Upper lobe of right lung (tissue), 1 donor: ENCODE measurements around the gene HSPA8. TPM values are rescaled to one million over a fixed set of nuclear protein-coding genes. Genes with fewer than 3 reads are reported as not detected.
A peak's percentile ranks its signal among the peaks of the same experiment; 100 is the strongest.

Experiments used
- ATAC-seq: fragments of 200-7000 bp; cut with Tn5 transposase; one replicate; pipeline ENCODE4 v1.9.1; 2020; ENCODE audit warnings: mild to moderate bottlenecking, moderate library complexity
- DNase-seq: peaks from one replicate; pipeline ENCODE4 v3.0.0-alpha.2; 2020
- H3K27ac ChIP-seq: fragments of 200-600 bp; one replicate; pipeline ENCODE4 v1.8.0; 2022
- H3K27me3 ChIP-seq: fragments of 200-600 bp; one replicate; pipeline ENCODE4 v1.8.0; 2022; ENCODE audit warnings: mild to moderate bottlenecking
- H3K36me3 ChIP-seq: fragments of 200-600 bp; one replicate; pipeline ENCODE4 v1.8.0; 2022
- H3K4me1 ChIP-seq: fragments of 200-600 bp; one replicate; pipeline ENCODE4 v1.8.0; 2022
- H3K4me3 ChIP-seq: fragments of 200-600 bp; one replicate; pipeline ENCODE4 v1.8.0; 2022; ENCODE audit warnings: mild to moderate bottlenecking
- H3K9me3 ChIP-seq: fragments of 200-600 bp; one replicate; pipeline ENCODE4 v1.8.0; 2022
- intact Hi-C: fragments of 100-400 bp; cut with DNase I; formaldehyde crosslinking; loops from one replicate; pipeline ENCODE4 v1.11.0; 2022
- total RNA-seq: library from RNA; stranded (reverse); fragmentation: NEBNext Ultra II Directional; extraction: Animal tissue kit (Norgen Biotek cat#: 25700); gene quantifications from one replicate; pipeline ENCODE4 v1.2.1, GENCODE V29; 2021
- TF ChIP-seq, protein P1 (sequence below): fragments of 200-600 bp; IDR thresholded peaks from one replicate; pipeline ENCODE4 v1.8.0; 2022; ENCODE audit warnings: antibody characterized with exemption
- donor health status: DM: no; HTN: yes; CAD: no; lungs with severe emphysema.

Gene HSPA8
- total RNA-seq, 1 donor from 2014 or later, result 840 TPM

DNA sequence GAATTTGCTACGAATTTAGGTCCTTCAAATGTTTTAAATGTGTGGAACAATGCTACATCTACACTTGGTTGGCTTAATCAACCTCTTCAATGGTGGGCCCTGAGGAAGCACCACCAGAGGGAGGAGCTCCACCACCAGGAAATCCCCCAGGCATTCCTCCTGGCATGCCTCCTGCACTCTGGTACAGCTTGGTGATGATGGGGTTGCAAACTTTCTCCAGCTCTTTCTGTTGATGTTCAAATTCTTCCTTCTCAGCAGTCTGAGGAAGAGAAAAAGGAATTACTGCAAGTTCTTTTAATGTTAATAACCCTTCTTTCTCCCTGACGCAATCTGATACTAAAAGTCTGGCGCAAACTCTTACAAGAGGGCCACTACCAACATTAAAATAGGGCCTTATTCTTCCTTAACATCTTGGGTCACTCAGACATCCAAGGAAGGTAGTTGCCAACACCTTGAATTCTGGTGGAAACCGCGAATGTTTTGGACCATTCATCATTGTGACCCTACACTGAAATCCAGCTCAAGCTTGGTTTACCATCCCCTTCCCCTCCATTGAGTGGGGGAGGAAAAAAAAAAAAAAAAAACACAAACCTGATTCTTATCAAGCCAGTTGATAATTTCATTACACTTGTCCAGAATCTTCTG, 4.2 kb downstream of the HSPA8 start:
- no peaks in the 10 kb centered on the region for H3K27me3 ChIP-seq
- H3K4me3 ChIP-seq, result peak overlapping the region; percentile 94
- intact Hi-C loops, result no loop called here
- peaks cover 82% of the 10 kb centered on the region for H3K36me3 ChIP-seq
- DNase-seq (no peak), ATAC-seq (no peak)
- no peak overlapping the region for H3K27ac ChIP-seq
- H3K4me1 ChIP-seq, result peaks cover 33% of the 10 kb centered on the region
- H3K9me3 ChIP-seq, result no peaks in the 10 kb centered on the region
- TF ChIP-seq, protein P1, sequence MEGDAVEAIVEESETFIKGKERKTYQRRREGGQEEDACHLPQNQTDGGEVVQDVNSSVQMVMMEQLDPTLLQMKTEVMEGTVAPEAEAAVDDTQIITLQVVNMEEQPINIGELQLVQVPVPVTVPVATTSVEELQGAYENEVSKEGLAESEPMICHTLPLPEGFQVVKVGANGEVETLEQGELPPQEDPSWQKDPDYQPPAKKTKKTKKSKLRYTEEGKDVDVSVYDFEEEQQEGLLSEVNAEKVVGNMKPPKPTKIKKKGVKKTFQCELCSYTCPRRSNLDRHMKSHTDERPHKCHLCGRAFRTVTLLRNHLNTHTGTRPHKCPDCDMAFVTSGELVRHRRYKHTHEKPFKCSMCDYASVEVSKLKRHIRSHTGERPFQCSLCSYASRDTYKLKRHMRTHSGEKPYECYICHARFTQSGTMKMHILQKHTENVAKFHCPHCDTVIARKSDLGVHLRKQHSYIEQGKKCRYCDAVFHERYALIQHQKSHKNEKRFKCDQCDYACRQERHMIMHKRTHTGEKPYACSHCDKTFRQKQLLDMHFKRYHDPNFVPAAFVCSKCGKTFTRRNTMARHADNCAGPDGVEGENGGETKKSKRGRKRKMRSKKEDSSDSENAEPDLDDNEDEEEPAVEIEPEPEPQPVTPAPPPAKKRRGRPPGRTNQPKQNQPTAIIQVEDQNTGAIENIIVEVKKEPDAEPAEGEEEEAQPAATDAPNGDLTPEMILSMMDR, result no peak

DNA sequence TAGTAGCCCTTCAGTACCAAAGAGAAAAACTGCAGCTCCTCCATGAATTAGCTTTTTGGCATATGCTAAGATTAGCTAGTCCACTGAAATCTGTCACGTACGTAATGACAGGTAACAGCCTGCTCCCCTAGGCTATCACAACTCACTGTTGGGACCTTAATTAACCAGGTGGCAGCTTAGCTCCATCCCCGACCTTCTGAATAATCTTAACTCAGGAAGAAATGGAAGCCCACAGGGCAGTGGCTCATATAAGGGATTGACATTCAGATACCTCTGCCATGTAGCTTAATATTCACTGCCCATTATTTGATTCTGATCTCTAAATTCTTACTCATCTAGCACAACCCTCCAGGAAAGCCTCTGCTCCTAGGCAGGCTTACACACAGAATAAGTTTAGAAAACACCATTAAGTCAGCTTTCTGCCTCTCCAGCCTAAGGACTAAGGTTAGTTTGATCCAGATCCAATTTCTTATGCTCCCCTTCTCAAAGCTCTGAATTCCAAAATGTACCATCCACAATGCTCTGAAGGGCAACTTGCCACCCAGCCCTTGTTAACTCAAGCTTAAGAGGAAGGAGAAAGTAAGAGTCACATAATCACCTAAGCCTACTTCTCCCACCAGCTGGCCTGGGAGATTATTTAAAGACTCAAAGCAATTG, 5.0 kb downstream of the HSPA8 start:
- ATAC-seq (no peak), DNase-seq (no peak)
- Histone ChIP-seq H3K4me1 (peaks cover 33% of the 10 kb centered on the region), H3K9me3 (no peaks in the 10 kb centered on the region), H3K4me3 (no peak overlapping the region), H3K36me3 (peaks cover 83% of the 10 kb centered on the region), H3K27ac (no peak overlapping the region), H3K27me3 (no peaks in the 10 kb centered on the region)
- intact Hi-C loops, result no loop called here
- TF ChIP-seq, protein P1, result no peak

DNA sequence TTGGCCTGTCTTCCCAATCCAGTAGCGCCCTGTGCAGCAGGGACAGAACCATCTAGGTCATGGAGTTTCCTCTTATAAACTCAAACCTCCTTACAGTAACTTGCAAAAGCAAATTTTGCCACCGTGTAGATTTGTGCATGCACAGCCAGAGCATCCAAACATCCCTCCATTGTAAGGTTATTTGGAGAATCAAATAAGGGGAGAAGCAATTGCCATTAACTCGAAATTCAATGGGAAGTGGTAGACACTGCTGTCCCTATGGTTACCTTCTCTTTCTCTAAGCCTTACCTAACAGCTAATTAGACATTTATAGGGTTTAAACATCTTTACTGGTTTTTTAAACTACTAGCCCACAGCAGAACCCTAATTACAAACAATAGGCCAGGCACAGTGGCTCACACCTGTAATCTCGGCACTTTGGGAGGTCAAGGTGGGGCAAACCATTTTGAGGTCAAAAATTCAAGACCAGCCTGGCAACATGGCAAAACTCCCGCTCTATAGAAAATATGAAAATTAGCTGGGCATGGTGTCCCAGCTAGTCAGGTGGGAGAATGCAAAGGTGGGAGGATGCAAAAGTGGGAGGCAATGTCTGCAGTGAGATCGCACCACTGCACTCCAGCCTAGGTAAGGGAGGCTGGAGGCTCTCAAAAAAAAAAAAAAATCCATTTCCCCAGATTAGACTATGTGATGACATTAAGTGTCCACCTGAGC, 6.6 kb downstream of the HSPA8 start:
- intact Hi-C loops, result no loop called here
- H3K27ac ChIP-seq, result no peak overlapping the region
- H3K4me1 ChIP-seq, result peaks cover 33% of the 10 kb centered on the region
- ATAC-seq (no peak), DNase-seq (no peak)
- H3K9me3 ChIP-seq, result no peaks in the 10 kb centered on the region
- no peaks in the 10 kb centered on the region for H3K27me3 ChIP-seq
- TF ChIP-seq, protein P1, result no peak
- peaks cover 73% of the 10 kb centered on the region for H3K36me3 ChIP-seq
- H3K4me3 ChIP-seq, result no peak overlapping the region

DNA sequence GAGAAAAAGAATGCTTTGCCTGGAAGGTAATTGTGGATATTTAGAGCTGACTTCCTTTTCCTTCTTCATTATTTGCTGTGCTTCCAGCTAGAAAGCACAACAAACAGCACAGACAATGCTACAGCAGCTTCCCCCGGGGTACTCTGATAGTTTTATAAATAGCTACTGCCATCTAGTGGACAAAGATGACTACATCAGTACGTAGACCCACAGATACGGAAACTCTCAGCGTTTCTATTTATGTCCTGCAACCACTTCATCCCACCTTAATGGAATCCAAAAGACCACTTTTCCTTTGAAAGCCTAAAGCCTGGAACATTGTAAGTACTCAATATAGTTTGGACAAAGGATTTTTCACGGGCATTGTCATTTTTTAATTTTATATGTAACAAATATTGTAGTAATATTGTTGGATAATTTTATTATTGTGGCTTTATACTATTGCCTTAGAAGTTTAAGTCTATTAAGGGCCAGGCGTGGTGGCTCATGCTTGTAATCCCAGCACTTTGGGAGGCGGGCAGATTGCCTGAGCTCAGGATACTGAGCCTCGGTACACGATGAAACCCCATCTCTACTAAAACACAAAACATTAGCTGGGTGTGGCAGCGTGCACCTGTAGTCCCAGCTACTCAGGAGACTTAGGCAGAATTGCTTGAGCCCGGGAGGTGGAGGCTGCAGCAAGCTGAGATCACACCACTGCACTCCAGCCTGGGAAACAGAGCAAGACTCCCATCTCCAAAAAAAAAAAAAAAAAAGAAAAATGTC, 7.5 kb downstream of the HSPA8 start:
- DNase-seq (no peak), ATAC-seq (peak; percentile 95)
- no peak overlapping the region for H3K27ac ChIP-seq
- no peaks in the 10 kb centered on the region for H3K27me3 ChIP-seq
- intact Hi-C loops, result no loop called here
- H3K36me3 ChIP-seq, result peaks cover 64% of the 10 kb centered on the region
- H3K4me3 ChIP-seq, result no peak overlapping the region
- H3K4me1 ChIP-seq, result peaks cover 24% of the 10 kb centered on the region
- TF ChIP-seq, protein P1, result peak; percentile 74
- H3K9me3 ChIP-seq, result no peaks in the 10 kb centered on the region

DNA sequence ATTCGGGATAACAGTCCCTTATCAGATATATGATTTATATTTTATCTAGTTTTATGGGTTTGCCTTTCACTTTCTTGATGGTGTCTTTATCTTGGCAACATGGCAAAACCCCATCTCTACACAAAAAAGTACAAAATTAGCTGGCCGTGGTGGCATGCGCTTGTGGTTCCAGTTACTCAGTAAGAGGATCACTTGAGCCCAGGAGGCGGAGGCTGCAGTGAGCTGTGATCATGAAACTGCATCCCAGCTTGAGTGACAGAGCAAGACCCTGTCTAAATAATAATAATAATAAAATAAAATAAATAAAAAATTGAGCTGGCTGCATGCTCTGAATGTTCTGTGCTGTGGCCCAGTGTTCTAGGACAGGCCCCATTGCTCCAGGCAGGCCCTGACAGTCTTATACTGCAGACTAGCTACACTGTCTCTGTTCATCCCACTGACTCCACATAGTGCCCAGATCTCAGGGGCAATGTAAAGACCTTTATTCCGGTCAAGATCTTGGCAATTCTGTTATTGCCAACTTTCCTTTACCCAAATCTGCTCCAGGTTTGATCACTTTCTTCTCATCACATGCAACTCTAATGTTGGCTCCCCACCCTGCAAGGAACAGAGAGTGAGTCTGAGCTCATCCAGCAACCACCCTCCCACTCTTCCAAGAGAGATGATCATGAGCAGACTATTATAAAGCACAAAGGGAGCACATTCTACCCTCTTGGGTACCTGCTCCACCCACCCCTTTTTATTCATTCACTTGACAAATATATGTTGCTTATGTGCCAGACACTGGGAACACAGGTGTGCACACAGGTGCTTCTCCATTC, 8.8 kb downstream of the HSPA8 start:
- no peaks in the 10 kb centered on the region for H3K27me3 ChIP-seq
- H3K27ac ChIP-seq, result no peak overlapping the region
- no peak for DNase-seq
- H3K4me3 ChIP-seq, result no peak overlapping the region
- no peak for ATAC-seq
- H3K4me1 ChIP-seq, result peaks cover 11% of the 10 kb centered on the region
- peaks cover 50% of the 10 kb centered on the region for H3K36me3 ChIP-seq
- TF ChIP-seq, protein P1, result no peak
- intact Hi-C loops, result no loop called here
- H3K9me3 ChIP-seq, result no peaks in the 10 kb centered on the region
